Peyer's patch (tissue), 4 donors: Measurements from ENCODE around the gene GPX5.

Experiments used
- CTCF ChIP-seq, 6 experiments: fragments of 450-650 bp in 4 of 6; fragments of 200-600 bp in 2 of 6; sonication (generic) in 1 of 6; IDR thresholded peaks; one replicate each; pipeline ENCODE4 v1.5.1; 2017 to 2019; ENCODE audit warnings: antibody characterized with exemption in 6 of 6, mild to moderate bottlenecking in 3 of 6, moderate library complexity in 1 of 6
- POLR2A ChIP-seq, 2 donors: fragments of 450-650 bp; IDR thresholded peaks; one replicate each; pipeline ENCODE4 v1.5.1; 2017; ENCODE audit warnings: antibody characterized with exemption in 2 of 2, mild to moderate bottlenecking in 2 of 2, moderate library complexity in 2 of 2

GRCh38 chr6:28567506-28567905 is 41.8 kb downstream of the GPX5 start:
- TF ChIP-seq POLR2A (IDR thresholded peaks at IDR 0.05) (no peak), CTCF (IDR thresholded peaks at IDR 0.05) (no peak)
